GM20000 (cell line): Measurements from ENCODE around the gene CUX1.
"Not testable (repeated sequence)": the region's sequence is repeated elsewhere in the genome, so short reads cannot be mapped to it uniquely, and the experiment has no call there.

Experiments
- DNase-seq: peaks from one replicate; pipeline ENCODE4 v3.0.0; 2012; ENCODE audit warnings: low spot score
- TF ChIP-seq, protein P1 (sequence below): IDR thresholded peaks from 2 replicates; pipeline ENCODE4 v1.5.1; 2012; ENCODE audit warnings: mild to moderate bottlenecking, control low read depth; ENCODE audit errors: extremely low read depth, missing control alignments

The CUX1 gene

DNA sequence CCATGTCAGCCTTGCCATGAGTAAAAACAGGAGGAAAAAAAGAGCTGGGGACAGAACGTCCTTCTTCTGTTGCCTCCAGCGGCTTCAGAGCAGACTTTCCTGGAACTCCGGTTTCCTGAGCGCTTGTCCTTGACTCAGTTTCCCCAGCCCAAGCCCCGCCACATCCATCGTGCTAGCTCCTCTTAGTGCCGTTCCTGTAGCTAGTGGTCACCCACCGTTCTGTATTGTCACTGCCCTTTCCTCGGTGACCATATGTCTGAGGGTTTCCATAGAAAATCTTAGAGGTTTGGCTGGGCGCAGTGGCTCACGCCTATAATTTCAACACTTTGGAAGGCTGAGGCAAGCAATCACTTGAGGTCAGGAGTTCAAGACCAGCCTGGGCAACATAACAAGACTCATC lies 100.1 kb downstream of the CUX1 start:
- TF ChIP-seq, protein P1, sequence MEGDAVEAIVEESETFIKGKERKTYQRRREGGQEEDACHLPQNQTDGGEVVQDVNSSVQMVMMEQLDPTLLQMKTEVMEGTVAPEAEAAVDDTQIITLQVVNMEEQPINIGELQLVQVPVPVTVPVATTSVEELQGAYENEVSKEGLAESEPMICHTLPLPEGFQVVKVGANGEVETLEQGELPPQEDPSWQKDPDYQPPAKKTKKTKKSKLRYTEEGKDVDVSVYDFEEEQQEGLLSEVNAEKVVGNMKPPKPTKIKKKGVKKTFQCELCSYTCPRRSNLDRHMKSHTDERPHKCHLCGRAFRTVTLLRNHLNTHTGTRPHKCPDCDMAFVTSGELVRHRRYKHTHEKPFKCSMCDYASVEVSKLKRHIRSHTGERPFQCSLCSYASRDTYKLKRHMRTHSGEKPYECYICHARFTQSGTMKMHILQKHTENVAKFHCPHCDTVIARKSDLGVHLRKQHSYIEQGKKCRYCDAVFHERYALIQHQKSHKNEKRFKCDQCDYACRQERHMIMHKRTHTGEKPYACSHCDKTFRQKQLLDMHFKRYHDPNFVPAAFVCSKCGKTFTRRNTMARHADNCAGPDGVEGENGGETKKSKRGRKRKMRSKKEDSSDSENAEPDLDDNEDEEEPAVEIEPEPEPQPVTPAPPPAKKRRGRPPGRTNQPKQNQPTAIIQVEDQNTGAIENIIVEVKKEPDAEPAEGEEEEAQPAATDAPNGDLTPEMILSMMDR, result no peak
- no peak for DNase-seq

- TF ChIP-seq, protein P1, result no peak
- no peak for DNase-seq
These were observed 101.0 kb downstream of the CUX1 start for GRCh38 chr7:101918426-101918825.

- TF ChIP-seq, protein P1, result no peak
- DNase-seq, result no peak
These were observed 102.1 kb downstream of the CUX1 start for GRCh38 chr7:101919363-101920115.

GRCh38 chr7:101921061-101921460 lies 103.6 kb downstream of the CUX1 start:
- TF ChIP-seq, protein P1, result no peak
- DNase-seq, result no peak

DNA sequence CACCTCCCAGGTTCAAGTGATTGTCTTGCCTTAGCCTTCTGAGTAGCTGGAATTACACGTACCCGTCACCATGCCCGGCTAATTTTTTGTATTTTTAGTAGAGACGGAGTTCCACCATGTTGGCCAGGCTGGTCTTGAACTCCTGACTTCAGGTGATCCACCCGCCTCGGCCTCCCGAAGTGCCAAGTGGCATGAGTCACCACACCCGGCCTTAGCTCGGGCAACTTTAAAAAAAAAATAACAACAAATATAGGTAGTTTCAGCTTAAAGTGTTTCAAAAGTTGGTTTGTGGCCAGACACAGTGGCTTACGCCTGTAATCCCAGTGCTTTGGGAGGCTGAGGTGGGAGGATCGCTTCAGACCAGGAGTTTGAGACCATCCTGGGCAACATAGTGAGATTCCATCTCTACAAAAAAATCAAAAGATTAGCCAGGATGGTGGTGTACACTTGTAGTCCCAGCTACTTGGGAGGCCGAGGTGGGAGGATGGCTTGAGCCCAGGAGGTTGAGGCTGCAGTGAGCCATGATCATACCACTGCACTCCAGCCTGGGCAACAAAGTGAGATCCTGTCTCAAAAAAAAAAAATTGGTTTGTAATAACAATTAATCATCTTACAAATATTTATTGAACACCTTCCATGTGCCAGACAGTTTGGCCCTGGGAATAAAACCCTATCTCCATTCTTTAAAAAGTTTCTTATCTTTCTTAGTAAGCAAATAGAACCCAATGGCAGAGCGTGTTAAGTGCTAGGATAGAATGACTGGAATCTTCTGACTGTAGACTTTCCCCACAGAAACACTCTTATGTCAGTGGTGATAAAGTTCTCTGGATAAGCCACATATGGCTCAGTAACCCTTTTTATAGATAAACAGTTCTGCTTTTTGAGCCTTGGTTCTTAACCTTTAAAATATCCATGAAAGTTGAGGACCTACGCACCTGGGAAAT lies 104.4 kb downstream of the CUX1 start:
- not testable (repeated sequence) for DNase-seq

- no peak for DNase-seq
- TF ChIP-seq, protein P1, result no peak
These were observed 105.5 kb downstream of the CUX1 start for GRCh38 chr7:101922631-101923601.

- TF ChIP-seq, protein P1, result no peak
- DNase-seq, result no peak
These were observed 106.2 kb downstream of the CUX1 start for GRCh38 chr7:101923602-101923985.
